HTERT RPE-1 (cell line): ENCODE results near the gene PPFIBP1.
"Not testable (repeated sequence)": the region's sequence is repeated elsewhere in the genome, so short reads cannot be mapped to it uniquely, and the experiment has no call there.

Source experiments
- in situ Hi-C: fragments of 300-500 bp; cut with MboI; formaldehyde crosslinking; loops from 4 replicates; pipeline ENCODE4 v1.14.3; 2020; ENCODE audit warnings: low sequenced_read_pairs

PPFIBP1 gene

GRCh38 chr12:27541031-27541719 is 17.2 kb downstream of the PPFIBP1 start:
- in situ Hi-C loops, result no loop called here

GRCh38 chr12:27542628-27543027 is 18.6 kb downstream of the PPFIBP1 start:
- in situ Hi-C loops, result no loop called here

GRCh38 chr12:27544858-27545257 is 20.9 kb downstream of the PPFIBP1 start:
- in situ Hi-C loops, result not testable (repeated sequence)

GRCh38 chr12:27545665-27546064 is 21.7 kb downstream of the PPFIBP1 start:
- in situ Hi-C loops, result no loop called here

DNA sequence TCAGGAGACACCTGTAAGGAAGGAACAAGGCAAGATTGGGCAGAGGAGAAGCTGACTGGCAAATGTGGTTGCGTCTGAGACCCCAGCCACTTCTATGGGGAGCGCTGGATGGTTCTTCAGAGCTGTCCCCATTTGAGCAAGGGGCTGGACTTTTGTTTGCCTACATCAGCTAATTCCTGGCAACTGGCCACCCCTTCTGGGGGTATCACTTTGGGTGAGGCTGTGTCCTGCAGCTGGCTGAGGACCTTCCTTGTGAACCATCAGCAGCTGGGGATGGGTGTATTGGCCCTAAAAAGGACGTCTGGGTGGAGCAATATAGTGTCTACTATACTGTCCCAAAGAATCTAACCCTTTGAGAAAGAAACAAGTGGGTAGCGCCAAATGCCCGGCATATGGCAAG is 23.6 kb downstream of the PPFIBP1 start:
- in situ Hi-C loops, result no loop called here

DNA sequence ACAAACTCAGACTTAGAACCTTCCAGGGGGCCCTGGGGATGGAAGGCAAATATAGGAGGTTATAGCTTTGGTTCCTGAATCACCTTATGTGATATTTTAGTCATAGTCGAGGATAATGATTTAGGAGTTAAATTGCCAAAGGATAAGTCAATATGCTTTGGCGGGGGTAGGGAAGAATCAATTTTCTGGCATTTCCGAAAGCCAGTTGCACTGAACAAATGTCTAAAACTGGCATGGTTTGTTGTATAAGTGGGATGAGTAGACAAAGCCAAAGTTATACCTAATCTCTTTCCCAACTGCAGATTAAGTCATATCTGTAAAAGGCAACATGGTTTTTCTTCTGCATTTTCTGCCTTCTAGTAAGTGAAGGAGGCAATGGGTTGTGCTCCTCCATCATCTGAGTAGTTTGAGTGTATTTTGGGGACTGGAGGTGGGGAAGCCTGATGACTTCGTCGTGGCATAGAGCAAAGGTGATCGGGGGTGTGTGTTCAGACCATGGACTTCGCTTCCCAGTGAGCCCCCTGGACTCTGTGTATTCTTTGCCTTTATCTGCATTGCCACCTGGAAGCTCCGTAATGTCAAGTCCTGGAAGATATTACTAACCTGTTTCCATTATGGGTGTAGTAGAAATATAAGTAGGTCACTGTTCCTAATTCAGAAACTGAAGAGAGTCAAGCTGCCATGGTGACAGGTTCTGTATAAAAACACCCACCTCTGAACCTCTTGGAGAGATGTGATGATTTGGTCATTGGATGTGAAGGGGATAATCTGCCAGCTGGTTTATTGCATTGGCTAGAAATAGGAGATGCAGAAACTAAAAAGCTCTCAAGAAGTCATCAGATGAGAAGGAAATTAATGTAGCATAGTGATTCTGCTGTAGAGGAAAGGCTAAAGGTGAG is 24.5 kb downstream of the PPFIBP1 start:
- in situ Hi-C loops, result no loop called here

DNA sequence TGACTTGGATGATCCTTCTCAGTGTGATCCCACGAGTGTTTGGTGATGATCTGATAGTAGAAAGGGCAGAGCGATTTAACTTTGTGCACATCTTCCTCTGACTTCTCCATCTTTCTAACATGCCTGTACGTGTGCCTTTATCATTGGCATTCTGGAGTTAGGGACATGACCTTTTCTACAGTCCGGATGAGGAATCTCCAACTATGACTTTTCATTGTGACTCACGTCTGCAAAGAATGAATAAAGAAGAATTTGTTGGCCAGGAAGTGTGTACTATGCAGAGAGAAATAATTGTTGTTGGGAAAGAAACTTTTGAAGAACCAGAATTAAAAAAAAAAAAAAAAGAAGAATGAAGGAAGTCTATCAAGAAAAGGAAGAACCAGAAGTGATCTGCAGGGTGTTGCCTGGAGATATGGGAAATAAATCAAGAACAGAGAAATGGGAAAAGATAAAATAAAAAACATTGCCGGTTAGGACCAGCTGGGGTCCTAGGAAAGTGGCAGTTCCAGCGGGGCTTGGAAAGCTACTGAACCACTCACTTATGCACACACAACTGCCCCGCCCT is 25.3 kb downstream of the PPFIBP1 start:
- in situ Hi-C loops, result no loop called here

GRCh38 chr12:27549801-27550652 is 26.0 kb downstream of the PPFIBP1 start:
- in situ Hi-C loops, result no loop called here

- in situ Hi-C loops, result no loop called here
These were observed 26.6 kb downstream of the PPFIBP1 start for GRCh38 chr12:27550653-27550975.

- in situ Hi-C loops, result no loop called here
These were observed 27.3 kb downstream of the PPFIBP1 start for GRCh38 chr12:27551172-27551840.

DNA sequence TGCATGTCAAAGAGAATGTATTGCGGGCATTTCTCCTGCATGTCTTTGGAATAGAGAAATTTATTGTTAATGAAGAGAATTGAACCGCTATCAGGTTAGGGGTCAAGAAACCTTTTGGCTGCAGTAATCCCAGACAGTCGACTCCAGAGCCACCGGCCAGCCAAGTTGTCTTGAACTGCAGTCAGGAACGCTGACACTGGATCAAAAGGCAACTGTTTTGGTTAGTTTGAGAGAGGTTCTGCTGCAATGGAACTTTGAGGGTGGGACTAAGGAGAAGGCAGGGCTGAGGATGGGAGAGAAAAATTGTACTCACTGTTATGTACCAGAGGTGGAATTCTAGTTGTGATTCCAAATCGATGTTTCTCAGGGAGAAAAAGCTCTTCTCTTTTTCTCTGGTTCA is 28.2 kb downstream of the PPFIBP1 start:
- in situ Hi-C loops, result no loop called here

DNA sequence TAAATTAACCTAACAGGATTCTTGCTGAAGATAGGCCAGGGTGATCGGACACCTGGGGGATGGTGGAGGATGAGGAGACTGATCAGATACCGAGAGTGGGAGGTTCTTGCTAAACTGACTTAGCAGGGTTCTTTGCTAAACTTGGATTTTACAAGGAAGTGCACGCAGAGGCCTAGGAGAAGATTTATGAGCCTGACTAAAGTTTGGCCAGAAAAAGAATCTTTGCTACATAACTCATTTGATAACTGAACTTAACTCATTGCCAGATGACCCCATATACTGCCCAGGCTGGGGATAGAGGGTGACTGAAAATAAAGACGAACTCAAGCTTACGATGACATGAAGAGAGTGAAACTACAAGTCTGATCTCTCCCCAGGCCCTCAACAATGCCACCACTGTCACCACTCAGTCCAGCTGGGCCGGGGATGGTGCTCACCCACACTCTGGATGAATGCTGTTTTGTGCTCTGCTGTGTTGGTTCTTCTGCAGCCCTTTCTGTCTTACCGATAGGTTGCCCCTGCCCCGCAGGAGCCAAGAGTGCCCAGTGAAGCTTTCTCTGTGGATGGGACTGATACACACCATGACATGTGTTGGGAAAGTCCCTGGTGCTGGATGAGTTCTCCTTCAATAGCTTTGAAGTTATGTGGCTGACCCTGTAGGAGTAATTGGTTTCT is 29.0 kb downstream of the PPFIBP1 start:
- in situ Hi-C loops, result no loop called here

DNA sequence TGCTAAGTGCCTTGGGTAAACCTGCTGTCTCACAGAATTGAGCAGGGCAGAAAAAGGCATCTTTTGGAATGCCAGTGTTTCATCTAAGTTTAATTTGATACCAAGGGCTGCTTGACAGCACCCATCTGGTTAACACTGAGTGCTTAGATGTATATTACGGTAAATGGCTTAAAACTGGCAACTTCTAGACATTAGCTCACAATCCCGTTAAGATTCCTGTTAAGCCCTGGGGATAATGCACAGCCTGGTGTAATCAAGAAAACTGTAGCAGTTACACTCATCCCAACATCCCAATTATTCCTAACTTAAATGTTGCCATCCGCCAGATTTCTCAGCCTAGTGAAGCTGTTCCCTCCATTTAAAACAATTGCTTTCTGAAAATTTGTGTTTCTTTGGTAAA is 29.9 kb downstream of the PPFIBP1 start:
- in situ Hi-C loops, result no loop called here

DNA sequence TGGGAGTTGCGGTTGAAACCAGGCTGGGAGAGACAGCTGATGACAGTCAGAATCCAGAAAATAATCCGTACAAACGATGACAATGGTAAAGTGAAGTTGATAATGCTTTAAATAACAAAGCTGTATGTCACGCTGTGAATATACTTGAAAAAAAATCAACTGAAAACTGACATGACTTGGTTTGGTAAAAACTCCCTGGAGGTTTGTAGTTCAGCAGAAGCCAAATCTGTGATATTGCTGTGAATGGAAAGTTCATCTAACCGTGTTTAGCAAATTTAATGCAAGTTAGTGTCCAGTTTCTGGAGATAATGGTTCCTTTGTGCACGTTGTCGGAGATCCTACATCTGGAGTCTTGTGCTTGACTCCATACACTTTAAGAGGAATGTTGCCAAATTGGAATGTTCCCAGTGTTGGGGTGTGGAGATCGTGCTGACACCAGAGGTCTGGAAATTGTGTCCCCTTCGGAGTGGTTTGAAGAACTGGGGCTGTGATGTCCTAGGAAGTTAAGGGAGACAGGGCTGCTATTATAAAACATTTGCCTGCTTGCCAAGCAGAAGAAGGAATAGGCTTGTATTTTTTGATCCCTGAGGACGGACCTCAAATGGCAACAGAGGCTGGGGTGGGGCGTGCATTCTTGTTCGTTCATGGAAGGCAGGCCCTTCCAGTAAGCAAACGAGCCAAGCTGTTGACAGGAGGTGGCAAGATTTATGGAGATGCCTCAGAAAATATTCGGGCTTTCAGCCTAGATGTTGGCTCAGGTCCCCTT is 30.6 kb downstream of the PPFIBP1 start:
- in situ Hi-C loops, result no loop called here

GRCh38 chr12:27555361-27555760 is 31.4 kb downstream of the PPFIBP1 start:
- in situ Hi-C loops, result no loop called here

GRCh38 chr12:27555925-27556778 is 32.1 kb downstream of the PPFIBP1 start:
- in situ Hi-C loops, result no loop called here

DNA sequence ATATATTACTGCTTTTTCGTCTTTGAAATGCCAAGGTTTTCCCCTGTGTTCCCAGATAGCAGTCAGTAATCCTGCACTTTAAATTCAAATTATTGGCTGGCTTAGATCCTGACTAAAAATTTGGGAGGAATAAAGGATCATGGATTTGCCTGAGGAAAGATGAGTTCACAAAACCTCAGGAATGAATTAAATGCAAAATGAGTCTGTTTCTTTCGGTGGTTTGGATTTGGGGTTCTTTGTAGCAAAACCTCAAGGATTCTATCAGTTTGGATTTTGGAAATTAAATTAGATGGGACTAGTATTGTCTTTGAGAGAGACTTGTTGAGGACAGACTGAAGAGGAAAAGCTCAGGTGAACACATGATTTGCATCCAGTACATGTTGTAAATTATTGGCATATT is 36.1 kb downstream of the PPFIBP1 start:
- in situ Hi-C loops, result no loop called here
